NOMO-1 treated with DMSO at 0.1 percent for 48 hours (cell line): ENCODE results near the gene TEAD2.
A peak's percentile ranks its signal among the peaks of the same experiment; 100 is the strongest.

Experiments used
- DNase-seq: peaks from one replicate; lab custom pipeline; 2025; ENCODE audit not compliant: unreplicated experiment; lab: John Stamatoyannopoulos, UW

TEAD2 gene

DNA sequence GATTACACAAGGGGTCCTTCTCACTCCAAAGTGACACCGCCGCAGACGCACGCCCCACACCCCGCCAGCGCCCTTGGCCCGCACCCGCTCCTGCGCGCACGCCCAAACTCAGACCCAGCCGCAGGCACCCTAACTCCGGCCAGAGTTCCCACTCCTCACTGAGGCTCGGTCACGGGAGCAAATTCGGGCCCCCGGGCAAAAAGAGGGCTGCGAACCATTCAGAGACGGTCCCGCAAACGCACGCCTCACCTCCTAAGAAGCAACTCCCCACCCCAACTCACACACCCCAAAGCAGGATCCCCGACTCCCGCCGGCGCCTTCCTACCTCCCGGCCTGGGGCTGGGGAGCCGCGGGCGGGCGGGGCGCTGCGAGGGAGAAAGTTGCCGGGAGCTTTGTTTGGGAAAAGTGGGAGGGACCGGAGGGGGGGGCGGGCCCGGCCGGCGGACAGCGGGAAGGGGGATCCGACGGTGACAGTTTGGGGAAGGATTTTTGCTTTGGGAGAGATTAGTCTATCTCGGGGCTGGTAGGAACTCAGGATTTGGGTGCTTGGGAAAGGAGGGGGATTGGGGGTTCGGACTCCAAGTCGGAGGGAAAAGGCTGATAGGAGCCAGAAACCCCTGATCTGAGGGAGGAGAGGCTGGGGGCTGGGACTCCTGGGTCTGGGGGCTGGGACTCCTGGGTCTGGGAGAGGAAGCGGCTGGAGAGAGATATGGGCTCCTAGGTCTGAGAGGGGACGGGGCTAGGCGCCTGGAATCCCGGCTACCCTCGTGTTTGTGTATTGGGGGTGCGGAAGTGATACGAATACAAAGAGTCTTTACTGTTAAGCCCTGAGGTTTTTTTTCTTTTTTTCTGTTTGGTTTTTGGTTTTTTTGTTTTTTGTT is at the start of gene TEAD2:
Gene TEAD2 (minus strand): TSS at position 369 of the 881 bp plus-strand sequence. CDS start 2,341 bp downstream, outside the sequence.
- DNase-seq, result no peak

DNA sequence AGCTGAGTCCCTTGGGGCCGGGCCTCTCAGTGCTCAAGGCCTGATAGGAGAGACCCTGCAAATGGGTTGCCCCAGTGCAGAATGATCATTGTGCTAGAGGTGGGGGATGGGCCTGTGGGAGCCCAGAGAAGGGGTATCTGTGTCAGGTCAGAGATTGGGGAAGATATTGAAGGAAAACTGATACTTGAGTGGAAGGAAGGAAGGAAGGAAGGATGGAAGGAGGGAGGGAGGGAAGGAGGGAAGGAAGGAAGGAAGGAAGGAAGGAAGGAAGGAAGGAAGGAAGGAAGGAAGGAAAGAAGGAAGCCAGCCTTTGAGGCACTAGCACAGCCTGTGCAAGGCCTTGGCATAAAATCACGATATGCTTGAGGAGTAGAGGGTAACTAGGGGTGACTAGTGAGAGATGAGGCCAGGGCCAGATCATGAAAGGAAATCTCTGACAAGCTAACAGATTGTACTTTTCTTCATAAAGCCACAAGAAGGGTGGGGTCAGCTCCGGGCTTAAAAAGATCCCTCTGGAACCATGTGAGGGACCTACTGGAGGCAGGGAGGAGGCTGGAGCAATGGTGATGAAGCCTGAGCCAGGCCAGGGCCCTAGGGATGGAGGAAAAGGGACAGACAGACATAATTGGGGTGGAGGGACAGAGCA is 49.6 kb upstream of the TEAD2 start:
- no peak for DNase-seq

GRCh38 chr19:49409441-49410029 is 47.3 kb upstream of the TEAD2 start:
- peak; percentile 79 for DNase-seq

- DNase-seq, result no peak
Measured at GRCh38 chr19:49408816-49409440, 46.7 kb upstream of the TEAD2 start.

DNA sequence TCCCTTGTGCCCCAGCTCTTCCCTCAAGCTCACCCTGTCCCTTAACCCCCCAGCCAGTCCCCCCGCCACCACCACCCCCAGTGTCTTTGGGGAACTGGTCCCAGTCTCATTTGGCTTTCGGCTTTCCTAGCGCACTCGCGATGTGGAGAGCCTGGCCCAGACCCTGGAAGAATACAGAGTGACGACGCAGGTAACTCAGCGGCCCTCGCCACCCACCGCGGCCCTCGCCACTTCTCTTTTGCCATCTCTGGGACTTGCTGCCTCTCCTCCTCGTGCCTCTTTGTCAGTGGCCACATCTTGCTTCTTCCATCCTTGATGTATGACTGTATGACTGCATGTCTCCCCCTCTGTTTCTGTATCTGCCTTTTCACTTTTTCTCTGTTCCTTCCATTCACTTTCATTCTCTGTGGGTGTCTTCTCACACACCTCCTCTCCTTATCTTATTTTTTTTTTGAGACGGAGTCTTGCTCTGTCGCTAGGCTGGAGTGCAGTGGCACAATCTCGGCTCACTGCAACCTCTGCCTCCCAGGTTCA is 45.3 kb upstream of the TEAD2 start:
- DNase-seq, result no peak

DNA sequence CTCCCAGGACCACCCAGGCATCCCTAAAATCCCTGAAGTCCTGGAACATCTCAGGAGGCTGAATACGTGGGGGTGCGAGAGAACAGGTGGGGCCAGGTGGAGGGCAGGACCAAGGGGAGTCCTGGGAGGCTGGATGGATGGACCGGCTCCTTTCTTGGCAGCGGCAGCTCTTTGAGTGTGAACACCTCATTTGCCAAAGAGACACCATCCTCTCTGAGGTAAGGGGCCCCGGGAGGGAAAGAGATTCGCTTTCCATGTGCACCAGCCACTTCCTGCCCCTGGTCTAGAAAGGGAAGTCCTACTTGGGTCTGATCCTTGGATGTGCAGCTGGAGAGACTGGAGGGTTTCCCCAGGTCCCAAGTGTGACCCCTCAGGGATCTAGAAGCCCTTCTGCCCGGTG is 44.9 kb upstream of the TEAD2 start:
- no peak for DNase-seq

DNA sequence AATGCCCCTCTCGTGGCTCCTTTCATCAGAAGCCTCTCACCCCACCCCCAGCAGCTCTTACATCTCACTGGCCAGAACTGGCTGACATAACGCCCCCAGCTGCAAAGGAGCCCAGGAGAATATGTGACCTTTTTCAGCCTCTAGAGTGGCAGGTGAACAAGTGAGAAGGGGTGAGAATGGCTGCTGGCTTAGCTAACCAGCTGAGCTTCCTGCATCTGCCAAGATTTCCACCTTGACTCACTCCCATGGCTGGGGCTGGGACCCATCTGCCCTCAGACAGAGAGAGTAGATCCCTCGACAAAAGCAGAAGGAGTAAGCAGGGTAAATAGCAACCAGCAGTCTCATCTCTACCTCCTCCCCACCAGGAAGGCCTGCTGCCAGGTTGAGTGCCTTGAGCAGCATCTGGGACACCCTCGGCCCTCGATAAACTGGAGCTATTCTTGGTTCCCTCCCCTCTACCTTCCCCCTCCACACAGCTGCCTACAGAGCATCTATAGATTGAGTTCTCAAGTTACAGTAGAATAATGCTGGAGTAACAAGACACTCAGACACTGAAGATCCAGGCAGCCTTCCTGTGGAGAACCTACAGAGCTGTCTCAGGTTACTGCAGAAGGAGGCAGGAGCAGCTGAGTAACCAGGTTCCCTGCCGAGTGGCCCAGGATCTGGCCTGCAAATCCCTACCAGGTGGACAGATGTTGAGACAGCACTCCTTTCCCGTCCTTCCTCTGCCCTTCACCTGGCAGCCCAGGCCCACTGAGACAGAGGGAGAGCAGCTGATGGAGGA is 41.4 kb upstream of the TEAD2 start:
- no peak for DNase-seq

DNA sequence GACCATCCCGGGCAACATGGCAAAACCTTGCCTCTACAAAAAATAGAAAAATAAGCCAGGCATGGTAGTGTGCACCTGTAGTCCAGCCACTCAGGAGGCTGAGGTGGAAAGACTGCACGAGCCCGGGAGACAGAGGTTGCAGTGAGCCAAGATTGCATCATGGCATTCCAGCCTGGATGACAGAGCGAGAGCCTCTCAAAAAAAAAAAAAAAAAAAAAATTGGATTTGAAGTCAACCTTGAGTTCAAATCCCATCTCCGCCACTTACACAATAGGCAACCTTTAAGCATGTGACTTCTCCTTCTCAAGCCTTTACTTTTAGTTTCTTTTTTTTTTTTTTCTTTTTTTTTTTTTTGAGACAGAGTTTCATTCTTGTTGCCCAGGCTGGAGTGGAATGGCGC is 37.8 kb upstream of the TEAD2 start:
- DNase-seq, result no peak

DNA sequence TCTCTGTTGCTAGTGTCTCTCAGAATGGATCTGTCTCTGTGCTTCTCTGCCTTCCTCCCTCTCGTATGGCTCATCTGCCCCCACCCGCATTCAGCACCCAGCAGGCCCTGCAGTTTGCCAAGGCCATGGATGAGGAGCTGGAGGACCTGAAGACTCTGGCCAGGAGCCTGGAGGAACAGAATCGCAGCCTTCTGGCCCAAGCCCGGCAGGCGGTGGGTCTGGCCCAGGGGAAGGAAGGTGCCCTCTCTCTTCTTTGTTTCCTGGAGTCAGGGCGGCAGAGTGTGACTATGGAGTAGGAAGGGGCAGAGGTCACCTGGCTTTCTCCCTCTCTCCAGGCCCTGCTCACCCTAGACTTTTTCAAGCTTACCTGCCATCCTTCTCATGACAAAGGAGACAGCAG is 36.7 kb upstream of the TEAD2 start:
- no peak for DNase-seq

DNA sequence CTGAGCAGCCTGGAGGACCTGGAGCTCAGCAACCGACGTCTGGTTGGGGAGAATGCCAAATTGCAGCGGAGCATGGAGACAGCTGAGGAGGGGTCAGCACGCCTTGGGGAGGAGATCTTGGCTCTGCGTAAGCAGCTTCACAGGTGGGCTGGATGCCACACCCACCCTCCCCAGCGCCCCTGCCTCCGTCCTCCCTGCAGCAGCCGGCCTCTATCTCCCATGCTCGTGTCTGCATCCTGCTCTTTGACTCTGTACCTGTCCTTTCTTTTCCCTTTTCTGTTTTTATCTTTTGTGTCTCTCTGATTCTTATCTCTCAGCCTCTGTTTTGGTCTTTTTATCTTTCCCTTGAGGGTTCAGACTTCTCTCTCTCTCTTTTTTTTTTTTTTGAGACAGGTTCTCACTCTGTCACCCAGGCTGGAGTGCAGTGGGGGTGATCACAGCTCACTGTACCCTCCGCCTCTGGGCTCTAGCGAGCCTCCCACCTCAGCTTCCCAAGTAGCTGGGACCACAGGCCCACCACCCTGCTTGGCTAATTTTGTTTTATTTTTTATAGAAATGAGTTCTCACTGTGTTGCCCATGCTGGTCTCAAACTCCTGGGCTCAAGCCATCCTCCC is 35.9 kb upstream of the TEAD2 start:
- no peak for DNase-seq

DNA sequence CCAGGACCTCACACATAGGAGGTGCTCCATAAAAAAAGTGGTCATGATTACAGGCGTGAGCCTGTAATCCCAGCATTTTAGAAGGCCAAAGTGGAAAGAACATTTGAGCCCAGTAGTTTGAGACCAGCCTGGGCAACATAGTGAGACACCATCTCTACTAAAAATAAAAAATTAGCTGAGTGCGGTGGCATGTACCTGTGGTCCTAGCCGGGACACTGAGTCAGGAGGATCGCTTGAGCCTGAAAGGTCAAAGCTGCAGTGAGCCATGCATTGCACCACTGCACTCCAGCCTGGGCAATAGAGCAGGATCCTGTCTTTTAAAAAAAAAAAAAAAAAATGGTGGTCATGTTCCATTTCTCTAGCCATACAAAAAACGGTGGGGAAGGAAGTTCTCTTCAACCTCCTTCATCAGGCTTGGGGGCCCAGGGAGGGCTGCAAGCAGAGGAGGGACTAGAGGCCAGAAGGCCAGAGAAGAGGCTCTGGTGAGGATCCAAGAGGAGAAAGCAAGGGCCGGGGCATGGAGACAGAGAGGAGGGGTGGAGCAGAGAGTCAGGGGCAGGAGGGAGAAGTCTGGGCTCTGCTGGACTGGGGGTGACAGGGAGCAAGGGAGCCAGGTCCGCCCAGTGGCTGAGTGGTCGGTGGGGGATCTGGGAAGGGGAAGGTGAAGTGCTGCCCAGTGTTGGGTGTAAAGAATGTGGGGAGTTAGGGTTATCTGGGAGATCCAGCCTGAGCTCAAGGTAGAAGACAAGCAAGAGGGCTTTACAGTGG is 34.7 kb upstream of the TEAD2 start:
- DNase-seq, result no peak

DNA sequence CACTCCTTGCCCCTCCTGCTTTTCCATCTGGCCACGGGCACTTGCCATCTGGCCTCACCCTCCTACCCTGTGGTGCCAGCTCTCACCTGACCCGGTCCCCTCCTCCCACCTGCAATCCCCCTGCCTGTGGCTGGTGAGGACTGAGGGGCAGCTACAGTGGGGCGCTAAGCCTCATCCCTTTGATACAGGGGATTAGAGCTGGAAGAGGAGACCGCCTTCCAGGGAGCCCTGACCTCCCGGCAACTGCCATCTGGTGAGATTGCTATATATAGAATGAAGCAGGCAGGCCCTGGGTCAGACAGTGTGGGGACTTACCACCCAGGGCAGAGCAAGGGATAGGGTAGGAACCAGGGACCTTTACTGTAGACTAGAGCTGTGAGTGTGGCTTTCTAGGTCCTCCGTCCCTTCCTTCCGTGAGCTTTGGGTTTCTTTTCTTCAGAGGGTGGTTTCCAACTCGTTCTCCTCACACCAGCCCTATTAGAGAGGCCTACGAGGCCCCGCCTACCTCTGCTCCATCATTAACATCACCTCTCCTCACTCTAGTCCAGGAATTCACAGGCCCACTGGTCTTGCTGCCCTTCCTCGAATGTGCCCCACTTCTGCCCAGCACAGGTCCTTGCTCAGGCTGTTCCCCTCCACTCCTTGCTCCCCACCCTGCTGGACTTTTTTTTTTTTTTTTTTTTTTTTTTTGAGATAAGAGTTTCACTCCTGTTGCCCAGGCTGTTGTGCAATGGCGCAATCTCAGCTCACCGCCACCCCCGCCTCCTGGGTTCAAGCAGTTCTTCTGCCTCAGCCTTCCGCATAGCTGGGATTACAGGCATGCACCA is 33.6 kb upstream of the TEAD2 start:
- DNase-seq, result peak; percentile 20

GRCh38 chr19:49393881-49394280 is 31.7 kb upstream of the TEAD2 start:
- DNase-seq, result no peak

- peak; percentile 54 for DNase-seq
Measured at GRCh38 chr19:49391581-49392399, 29.6 kb upstream of the TEAD2 start.

GRCh38 chr19:49390929-49391359 is 28.7 kb upstream of the TEAD2 start:
- no peak for DNase-seq

DNA sequence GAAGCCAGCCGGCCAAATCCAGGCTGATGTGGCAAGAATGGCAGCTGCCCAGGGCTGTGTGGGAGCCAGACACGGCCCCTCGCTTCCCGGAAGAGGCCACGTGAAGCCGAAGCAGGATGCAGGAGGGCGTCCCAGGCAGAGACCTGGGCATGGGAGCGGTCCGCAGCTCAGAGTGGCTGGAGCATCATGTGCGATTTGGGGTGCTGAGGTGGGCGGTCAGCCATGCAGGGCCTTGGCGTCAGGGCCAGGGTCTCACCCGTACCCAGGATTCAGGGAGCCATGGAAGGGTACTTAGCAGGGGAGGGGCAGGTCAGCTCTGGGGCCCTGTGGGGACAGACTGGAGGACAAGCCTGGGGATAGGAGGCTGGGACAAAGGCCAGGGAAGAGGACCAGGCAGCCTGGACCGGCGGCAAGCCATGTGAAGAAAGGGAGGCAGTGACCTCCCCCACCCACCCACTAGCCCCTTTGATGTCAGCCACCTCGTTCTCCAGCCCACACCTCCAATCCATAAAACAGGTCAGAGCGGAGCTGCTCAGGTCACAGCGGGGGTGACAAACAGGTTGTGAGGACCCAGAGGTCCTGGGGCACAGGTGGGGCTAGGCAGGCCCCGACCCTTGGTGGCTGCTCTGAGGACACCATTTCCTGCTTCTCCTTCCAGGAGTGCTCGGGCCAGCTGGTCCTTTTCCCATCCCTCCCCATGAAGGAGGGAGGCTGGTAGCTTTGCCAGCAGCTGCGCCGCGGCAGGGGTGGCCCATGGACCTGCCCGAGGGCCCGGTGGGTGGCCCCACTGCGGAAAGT is 28.1 kb upstream of the TEAD2 start:
- DNase-seq, result no peak

DNA sequence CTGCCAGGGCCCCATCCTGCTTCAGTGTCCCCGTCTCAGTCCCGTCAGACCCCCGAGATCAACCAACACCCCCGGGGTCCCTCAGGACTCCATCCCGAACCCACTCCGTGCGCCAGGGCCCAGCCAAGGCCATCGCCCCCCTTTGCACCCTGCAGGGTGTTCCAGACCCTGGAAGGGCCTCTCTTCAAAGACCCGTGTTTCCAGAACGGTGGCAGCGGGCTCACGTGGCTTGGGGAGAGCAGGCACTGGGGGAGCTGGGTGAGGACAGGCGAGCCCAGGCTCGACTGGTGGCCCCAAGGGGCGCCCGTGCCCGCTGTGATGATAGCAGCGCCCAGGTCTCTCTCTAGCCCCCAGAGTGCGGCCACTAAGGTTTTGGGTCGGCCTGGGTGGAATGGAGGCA is 27.2 kb upstream of the TEAD2 start:
- DNase-seq, result no peak
